Measurements from ENCODE around the gene SHANK3.
"Not testable (repeated sequence)": the region's sequence is repeated elsewhere in the genome, so short reads cannot be mapped to it uniquely, and the experiment has no call there.

Gene SHANK3

DNA sequence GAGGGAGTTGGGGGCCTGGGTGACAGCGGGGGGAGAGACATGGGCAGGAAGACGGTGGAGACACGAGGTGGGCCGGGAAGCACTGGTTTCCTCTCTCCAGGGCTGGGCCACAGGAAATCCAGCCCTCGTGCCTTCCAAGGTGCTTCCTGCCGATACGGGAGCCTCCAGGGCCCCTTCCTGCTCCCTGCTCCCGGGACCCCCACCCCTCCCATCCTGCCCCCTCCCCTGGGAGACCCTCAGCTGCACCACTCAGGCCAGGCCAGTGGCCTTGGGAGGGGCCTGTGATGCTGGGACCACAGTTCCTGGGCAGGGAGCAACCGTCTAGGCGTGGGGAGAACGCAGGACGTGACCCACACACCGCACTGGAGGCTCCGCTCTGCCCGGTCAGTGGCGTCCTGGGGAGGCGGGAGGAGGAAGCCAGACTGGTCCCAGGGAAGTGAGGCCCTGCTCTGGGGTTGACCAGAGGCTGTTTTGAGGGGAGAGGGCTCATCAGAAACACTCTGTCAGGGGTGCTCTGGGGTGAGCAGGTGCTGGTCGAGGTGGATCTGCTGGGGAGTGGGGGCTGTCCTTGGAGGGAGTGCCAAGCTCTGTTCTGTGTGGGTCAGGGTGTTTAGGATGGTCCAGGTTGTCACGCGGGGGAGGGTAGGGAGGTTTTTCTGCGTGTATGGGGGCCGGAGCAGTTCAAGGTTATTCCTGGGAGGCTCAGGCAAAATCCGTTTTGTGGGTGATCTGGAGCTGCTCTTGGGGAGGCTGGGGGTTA lies at the start of gene SHANK3:
SHANK3 (plus strand) TSS at position 353 of the 760 bp plus-strand sequence.
- no peak for DNase-seq (ENCODE audit: low read depth in 3 of 3)

DNA sequence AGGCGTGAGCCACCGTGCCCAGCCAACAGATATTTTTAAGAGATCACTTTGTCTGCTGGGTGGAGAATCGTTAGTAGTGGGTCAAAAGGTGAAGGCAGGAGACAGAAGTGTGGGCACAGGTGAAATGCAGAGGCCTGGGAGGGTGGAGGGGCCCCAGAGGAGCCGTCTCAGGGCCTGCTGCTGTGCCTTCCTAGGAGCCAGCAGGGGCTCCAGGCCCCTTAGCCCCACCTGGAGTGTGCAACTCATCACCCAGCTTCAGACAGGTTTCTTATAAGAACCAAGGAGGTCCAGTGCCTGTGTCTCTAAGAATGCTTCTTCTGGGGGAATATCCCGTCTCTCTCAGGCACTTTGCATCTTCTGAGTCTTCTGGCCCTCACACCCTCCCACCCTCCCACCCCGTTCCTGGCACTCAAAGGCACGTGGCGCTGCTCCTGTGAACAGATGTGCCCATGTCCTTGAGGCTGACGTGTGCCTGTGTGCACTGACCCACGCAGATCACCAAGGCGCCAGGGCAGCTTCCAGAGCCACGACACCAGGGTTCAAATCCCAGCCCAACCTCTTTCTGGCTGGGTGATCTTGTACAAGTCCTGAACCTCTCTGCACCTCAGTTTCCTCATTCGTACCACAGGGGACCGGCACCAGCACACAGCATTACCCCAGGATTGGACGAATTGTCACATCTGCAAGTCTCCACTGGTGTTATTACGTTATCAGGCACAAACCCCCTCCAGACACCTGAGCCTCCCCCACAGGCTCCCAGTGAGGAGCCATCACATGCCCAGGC lies 48.1 kb upstream of the SHANK3 start:
- no peak for DNase-seq (ENCODE audit: low read depth in 3 of 3)

DNA sequence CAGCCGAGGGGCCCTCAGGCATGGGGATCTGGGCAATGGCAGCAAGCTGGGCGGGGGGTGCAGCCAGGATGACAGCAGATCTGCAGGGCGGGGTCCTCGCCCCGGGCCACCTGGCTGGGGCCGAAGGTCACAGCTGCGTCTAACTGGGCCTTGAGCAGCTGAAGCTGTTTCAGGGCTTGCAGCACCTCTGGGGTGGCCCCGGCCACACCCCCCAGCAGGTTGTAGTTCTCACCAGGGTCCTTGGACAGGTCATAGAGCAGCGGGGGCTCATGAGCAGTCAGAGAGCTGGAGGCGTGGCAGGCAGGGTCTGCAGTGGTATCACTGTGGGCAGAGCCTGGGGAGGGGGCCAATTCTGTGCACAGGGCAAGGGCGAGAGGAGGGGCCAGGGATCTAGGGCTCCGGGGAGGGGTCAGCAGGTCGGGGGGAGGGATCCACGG lies 47.5 kb upstream of the SHANK3 start:
- DNase-seq (ENCODE audit: low read depth in 3 of 3), result no peak

DNA sequence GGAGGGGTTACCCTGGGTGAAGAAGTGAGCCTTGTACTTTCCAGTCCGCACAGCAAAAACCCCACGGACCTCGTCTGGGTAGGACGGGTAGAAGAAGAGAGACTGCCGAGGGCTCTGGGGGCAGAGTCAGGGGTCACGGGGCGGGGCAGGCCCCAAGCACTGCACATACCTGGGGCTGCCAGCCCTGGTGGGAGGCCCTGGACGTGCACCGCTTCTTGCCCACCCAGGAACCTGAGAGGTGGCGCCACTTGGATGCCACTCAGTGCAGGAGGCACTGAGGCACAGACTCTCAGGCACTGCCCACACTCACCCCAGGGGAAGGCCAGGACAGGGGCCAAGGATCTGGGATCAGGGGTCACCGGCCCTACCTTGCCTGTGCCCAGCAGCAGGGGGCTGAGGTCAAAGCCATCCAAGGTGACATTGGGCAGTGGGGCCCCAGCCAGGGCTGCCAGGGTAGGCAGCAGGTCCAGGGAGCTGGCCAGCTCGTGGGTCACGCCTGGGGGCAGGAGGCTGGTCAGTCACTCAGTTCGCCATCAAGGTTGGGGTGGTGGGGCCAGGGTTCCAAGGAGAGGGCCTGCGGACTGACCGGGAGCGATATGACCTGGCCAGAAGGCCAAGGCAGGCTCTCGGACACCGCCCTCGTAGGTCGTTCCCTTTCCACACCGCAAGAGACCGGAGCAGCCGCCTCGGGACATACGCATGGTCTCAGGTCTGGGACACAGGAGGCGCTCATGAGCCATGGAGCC lies 46.9 kb upstream of the SHANK3 start:
- no peak for DNase-seq (ENCODE audit: low read depth in 3 of 3)

DNA sequence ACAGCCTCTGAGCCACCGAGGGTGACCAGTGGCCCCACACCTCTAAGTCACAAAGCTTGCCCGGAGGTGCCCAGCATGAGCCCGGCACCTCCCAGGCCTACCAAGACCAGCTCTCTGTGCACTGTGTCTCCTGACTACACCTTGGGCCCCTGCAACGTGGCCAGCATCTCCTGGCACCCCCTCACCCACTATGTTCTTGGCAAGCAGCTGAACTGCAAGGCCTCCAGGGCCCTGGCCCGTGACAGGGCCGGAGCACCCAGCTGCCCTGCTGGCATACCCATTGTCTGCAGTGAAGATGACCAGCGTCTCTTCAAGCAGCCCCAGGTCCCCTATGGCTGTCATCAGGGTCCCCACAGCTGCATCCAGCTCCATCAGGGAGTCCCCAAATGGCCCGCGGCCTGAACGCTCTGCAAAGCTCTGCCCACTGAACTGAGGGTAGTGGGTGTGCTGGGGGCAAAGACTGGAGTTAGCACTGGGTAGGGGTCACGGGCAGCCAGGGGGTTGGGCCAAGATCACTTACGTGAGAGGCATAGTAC lies 46.2 kb upstream of the SHANK3 start:
- DNase-seq (ENCODE audit: low read depth in 3 of 3), result no peak

DNA sequence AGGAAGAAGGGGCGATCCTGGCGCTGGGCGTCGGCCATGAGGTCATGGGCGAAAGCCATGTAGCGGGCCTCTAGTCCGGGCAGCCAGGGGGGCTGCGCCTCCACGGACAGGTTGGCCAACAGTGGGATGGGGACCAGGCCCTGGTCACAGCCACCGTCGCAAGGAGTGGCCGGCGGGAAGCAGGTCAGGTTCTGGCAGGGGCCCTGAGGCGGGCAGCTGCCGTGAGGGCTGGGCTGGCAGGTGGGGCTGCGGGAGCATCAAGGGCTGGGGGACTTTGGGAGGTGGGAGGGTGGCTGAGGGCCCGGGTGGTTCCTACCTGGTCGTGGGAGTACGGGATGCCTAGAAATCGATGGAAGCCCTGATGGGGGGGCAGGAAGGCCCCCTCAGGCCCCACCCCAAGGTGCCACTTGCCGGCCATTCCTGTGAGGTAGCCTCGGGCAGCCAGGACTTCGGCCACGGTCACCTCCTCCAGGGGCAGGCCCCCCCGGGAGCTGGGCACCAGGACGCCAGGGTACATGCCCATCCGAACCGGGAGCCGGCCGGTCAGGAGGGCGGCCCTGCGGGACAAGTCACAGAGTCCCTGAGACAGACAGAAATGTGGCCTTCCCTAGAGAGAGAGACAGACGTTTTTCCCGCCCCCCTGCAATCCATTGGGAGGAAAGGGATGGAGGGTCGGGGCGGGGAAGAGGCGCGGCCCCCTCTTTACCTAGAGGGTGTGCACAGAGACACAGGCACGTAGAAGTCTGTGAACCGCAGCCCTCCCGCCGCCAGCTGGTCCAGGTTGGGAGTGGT lies 45.6 kb upstream of the SHANK3 start:
- no peak for DNase-seq (ENCODE audit: low read depth in 3 of 3)

DNA sequence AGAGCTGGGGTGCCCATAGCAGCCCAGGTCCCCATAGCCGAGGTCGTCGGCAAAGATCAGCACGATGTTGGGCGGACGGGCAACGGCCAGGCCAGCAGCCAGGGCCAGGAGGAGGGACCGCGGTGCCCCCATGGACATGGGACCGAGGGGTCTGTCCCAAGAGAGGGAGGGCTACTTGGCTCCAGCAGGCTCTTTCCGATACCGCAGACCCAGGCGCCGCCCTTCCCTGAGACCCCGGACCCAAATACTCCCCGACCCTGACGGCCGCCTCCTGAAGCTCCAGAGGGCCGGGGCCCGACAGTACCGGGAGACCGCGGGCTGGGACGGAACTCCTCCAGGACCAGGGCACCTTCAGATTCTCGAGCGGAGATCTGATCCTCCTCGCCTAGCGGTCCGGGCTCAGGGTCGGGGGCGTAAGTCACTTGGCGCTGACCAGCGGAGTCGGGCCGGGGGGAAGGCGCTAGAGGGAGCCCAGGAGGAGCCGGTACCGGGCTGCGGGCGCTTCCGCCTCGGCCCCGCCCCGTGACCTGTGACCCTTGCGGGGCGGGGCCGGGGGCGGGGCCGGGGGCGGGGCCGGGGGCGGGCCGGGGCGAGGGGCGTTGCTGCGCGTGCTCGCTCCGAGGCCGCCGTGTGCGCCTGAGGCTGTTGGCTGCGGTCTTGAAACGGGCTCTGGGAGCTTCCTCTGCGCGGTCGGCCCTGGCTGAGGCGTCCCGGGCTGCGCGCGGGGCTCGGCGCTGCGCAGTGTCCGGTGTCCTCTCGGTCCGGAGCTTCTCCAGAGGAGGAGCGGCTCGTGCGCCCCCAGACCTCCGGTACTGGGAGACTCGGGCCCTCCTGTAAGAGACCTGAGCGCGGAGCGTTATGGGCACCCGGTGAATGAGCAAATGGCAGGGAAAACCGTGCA lies 44.7 kb upstream of the SHANK3 start, which contains the start of gene ARSA:
ARSA (minus strand) TSS at position 511 of the 901 bp plus-strand sequence; CDS start at position 138, 373 bp downstream.
- peak; percentile 46 to 74 (median 48) for DNase-seq (ENCODE audit: low read depth in 3 of 3)

DNA sequence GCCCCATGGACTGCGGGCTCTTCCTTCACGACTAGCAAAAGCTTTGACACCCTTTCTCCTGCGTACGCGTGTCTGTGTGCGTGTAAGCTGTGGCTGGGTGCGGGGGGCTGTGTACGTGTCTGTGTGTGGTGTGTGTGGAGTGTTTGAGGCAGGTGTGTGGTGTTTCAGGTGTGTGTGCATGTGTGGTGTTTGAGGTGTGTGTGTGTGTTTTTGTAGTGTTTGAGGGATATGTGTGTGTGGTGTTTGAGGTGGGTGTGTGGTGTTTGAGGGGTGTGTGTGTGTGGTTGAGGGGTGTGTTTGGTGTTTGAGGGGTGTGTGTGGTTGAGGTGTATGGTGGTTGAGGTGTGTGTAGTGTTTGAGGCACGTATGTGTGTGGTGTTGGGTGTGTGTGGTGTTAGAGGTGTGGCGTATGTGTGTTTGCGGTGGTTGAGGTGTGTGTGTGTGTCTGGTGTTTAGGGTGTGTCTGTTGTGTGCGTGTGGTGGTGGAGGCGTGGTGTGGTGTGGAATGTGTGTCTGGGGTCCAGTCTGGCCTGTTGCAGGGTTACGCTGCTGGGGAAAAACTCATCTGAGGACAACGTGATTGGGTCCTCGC lies 44.0 kb upstream of the SHANK3 start:
- no peak for DNase-seq (ENCODE audit: low read depth in 3 of 3)

DNA sequence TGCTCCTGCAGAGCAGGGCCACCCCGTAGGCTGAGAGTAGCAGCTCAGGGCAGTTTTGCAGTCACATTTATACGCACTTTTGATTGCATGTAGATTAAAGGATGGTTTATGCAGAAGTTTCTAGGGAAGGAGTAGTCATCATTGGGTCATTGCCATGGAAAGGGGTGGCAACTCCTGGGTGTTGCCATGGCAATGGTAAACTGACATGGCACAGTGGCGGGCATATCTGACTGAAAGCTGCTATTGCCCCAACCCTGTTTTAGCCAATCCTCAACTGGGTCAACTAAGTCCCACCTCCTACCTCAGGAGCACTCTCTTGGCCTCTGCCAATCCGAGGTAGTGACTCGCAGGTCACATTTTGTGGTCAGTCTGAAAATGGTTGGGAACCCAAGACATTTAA lies 42.2 kb upstream of the SHANK3 start:
- no peak for DNase-seq (ENCODE audit: low read depth in 3 of 3)

DNA sequence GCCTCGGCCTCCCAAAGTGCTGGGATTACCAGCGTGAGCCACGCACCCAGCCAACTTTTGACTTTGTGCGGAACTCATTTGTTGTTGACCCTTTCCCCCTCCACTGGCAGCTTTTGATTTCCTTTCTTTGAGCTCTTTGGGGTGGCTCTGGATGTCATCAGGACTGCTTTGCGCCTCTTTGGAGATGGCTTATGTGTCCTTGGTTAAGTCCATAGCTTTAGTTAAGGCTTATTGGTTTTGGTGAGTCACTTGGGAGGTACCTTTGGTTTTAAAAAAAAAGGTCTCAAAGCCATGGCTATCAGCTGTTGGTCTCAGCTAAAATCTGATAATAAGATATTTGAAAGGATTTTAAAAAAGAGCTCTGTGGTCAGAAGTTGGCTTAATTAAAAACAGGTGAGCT lies 39.5 kb upstream of the SHANK3 start:
- DNase-seq (ENCODE audit: low read depth in 3 of 3), result no peak

DNA sequence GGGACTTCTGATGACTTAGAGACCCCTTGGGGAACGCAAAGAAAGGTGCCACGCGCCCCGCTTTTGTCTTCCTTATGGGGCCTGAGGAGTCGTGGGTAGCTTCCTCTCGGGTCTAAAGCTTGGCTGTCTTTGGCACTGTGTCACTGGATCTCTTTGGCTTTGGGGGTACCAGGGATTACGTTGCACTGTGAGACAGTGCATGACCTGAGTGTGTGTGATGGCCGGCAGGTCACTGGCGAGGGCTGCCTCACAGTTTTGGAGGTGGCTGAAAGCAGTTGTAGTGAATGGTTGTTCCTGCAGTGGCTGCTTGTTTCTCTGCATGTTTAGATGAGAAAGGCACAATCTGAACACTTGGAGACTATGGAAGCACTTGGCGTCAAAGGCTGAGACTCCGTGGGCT lies 38.9 kb upstream of the SHANK3 start:
- no peak for DNase-seq (ENCODE audit: low read depth in 3 of 3)

DNA sequence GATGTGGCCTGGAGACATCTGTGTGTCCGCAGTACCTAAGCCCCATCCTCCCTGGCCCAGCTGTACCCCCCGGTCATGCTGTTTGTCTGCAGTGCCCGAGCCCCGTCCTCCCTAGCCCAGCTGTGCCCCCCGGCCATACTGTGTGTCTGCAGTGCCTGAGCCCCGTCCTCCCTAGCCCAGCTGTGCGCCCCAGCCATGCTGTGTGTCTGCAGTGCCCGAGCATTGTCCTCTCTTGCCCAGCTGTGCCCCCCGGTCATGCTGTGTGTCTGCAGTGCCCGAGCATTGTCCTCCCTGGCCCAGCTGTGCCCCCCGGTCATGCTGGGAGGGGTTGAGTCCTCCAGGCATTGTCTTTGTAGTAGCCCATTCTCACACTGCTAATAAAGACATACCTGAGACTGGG lies 37.0 kb upstream of the SHANK3 start:
- no peak for DNase-seq (ENCODE audit: low read depth in 3 of 3)

DNA sequence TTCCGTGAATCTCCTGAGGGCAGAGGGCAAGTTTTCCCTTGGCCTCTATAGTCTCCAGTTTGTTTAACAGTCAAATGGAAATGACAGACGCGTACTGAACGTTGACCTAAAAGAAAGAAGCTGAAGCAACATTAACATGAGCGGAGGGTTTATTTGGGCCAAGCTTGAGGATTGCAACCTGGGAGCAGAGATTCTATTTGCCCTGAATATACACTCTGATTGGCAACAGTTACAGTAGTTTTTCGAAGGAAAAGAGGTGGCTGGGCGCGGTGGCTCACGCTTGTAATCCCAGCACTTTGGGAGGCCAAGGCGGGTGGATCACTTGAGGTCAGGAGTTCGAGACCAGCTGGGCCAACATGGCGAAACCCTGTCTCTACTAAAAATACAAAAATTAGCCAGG lies 32.3 kb upstream of the SHANK3 start:
- not testable (repeated sequence) for DNase-seq (ENCODE audit: low read depth in 3 of 3)

DNA sequence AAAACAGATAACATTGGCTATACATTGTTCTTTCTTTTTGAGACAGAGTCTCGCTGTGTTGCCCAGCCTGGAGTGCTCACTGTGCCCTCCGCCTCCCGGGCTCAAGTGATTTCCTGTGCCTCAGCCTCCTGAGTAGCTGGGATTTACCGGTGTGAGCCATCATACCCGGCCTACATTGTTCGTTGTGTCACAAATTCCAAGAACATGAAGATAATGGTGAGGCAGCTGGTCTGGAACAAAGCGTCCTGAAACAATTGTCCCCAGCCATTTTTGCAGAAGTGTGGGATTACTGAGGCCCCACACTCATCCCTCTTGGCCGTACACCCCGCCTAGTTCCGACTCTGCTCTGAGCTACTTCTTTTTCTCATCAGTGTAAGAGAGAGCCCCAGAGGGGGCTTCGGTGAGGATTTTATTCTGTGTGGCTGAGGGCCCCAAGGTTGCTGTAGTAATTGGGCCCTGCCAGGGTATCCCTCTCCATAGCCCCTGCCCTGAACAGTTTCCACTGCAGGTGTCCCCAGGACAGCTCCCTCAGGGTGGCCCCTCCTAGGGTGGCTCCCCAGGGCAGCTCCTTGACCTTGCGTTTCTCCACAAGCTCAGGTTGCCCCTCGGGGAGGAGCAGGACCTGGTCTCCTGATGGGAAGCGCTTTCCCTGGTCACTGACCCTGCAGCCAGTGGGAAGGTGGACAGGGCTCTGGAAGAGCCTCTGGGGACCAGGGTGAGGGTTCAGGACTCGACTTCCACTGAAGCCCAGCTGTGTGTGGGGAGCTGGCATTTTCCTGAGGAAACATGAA lies 31.6 kb upstream of the SHANK3 start:
- DNase-seq (ENCODE audit: low read depth in 3 of 3), result no peak

DNA sequence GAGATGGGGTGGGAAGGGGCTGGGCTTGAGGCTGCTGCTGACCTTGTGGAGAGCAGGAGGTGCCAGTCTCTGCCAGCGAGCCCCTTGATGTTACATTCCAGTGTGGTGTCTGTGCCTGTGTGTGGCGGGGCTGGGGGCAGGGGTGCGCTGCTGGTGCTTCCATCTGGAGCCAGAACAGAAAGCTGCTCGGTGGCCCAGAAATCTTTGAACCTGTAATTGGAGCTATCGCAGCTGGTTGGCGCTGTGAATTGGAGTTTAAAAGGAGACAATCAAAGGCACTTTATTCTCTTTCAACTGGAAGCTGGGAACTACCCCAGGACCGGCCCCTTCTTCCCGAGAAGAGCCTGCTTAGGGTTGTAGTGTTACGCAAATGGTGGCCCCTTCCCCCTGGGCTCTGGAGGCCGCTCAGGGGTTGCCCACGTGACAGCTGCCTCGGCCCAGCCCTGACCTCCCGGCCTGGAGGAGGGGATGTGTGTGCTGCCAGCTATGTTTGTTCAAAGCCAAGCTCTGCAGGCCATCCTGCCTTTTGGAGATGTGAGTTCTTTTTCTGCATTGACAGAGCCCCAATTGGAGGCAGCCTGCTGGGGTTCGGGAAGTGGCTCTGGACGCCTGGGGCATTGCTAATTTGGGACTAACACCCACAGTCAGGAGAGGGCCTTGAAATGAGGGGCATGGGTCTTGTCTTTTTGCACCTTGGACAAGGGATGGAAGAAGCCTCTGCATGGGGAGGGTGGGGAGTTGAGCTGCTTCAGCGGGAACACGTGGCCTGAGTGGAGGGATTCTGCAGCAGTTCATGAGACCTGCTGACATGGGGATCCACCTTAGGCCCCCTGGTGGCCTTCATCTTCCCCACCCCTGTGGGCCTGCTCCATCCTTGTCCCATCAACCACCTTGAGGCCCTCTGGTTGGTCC lies 30.7 kb upstream of the SHANK3 start:
- DNase-seq (ENCODE audit: low read depth in 3 of 3), result no peak

DNA sequence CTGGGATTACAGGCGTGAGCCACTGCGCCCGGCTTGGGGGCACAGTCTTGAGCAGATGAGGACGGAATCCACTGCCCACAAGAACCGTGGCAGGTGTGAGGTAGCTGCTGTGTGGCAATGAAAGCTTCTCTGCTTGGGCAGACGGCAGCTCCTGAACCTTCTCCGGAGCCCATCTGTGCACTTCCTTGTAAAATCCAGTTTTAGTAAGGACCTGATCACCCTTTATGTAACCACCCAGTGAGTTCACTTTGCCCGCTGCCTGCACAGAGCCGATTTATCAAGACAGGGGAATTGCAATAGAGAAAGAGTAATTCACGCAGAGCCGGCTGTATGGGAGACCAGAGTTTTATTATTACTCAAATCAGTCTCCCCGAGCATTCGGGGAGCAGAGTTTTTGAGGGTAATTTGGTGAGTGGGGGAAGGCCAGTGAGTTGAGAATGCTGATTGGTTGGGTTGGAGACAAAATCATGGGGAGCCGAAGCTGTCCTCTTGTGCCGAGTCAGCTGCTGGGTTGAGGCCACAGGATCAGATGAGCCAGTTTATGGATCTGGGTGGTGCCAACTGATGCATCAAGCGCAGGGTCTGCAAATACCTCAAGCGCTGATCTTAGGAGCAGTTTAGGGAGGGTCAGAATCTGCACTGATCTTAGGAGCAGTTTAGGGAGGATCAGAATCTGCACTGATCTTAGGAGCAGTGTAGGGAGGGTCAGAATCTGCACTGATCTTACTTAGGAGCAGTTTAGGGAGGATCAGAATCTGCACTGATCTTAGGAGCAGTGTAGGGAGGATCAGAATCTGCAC lies 29.4 kb upstream of the SHANK3 start:
- DNase-seq (ENCODE audit: low read depth in 3 of 3), result not testable (repeated sequence)

DNA sequence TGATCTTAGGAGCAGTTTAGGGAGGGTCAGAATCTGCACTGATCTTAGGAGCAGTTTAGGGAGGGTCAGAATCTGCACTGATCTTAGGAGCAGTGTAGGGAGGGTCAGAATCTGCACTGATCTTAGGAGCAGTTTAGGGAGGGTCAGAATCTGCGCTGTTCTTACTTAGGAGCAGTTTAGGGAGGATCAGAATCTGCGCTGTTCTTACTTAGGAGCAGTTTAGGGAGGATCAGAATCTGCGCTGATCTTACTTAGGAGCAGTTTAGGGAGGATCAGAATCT lies 28.9 kb upstream of the SHANK3 start:
- DNase-seq (ENCODE audit: low read depth in 3 of 3), result not testable (repeated sequence)
